ENCODE results near the gene ATP5MC2. TPM values are rescaled to one million over a fixed set of nuclear protein-coding genes. Genes with fewer than 3 reads are reported as not detected.

Gene ATP5MC2
- total RNA-seq, 1 donor from 2014 or later = 596 TPM

DNA sequence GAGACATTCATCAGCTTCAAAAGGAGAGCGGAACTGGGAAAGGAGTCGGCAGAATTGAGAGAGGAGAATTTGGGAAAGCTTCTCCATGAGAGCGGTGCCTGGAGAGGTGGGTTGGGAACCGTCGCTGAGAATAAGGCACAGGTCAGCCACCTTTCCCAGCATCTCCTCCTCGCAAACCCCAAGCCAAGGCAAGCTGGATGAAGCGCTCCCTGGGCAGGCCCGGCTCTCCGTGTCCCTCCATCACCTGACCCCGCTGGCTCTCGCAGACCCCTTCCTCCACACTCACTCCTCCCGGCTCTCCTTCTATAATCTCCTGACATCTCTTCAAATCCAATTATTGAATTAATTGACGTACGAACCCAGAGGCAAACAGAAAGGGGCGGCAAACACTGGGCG, 18.9 kb upstream of the ATP5MC2 start:
- TF ChIP-seq, protein P1, sequence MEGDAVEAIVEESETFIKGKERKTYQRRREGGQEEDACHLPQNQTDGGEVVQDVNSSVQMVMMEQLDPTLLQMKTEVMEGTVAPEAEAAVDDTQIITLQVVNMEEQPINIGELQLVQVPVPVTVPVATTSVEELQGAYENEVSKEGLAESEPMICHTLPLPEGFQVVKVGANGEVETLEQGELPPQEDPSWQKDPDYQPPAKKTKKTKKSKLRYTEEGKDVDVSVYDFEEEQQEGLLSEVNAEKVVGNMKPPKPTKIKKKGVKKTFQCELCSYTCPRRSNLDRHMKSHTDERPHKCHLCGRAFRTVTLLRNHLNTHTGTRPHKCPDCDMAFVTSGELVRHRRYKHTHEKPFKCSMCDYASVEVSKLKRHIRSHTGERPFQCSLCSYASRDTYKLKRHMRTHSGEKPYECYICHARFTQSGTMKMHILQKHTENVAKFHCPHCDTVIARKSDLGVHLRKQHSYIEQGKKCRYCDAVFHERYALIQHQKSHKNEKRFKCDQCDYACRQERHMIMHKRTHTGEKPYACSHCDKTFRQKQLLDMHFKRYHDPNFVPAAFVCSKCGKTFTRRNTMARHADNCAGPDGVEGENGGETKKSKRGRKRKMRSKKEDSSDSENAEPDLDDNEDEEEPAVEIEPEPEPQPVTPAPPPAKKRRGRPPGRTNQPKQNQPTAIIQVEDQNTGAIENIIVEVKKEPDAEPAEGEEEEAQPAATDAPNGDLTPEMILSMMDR (conservative IDR thresholded peaks at IDR 0.05) = no peak
- peaks cover 23% of the 10 kb centered on the region for H3K4me1 Mint-ChIP-seq
- H3K4me3 Mint-ChIP-seq = peak overlapping the region; percentile 74
- no peak overlapping the region for H3K27ac Mint-ChIP-seq (ENCODE audit: unreplicated experiment)
- no peak for DNase-seq (ENCODE audit: low read depth, low spot score)
- peaks cover 77% of the 10 kb centered on the region for H3K27me3 Mint-ChIP-seq (ENCODE audit: low read depth)
- peaks cover 2% of the 10 kb centered on the region for H3K9me3 Mint-ChIP-seq
- H3K36me3 Mint-ChIP-seq (ENCODE audit: low read depth) = no peaks in the 10 kb centered on the region

DNA sequence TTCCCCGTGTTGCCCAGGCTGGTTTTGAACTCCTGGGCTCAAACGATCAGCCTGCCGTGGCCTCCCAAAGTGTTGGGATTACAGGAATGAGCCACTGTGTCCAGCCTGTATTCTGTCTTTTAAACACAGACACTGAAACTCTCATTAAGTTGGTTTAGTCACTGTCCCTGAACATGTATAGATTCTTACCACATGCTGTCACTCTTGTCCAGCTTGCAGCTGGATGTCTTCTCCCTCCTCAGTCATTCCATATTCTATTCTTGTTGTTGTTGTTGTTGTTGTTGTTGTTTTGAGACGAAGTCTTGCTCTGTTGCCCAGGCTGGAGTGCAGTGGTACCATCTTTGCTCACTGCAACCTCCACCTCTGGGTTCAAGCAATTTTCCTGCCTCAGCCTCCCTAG, 12.3 kb upstream of the ATP5MC2 start:
- H3K4me1 Mint-ChIP-seq = no peaks in the 10 kb centered on the region
- H3K4me3 Mint-ChIP-seq = no peak overlapping the region
- H3K36me3 Mint-ChIP-seq (ENCODE audit: low read depth) = no peaks in the 10 kb centered on the region
- H3K27me3 Mint-ChIP-seq (ENCODE audit: low read depth) = peaks cover 27% of the 10 kb centered on the region
- no peak overlapping the region for H3K27ac Mint-ChIP-seq (ENCODE audit: unreplicated experiment)
- TF ChIP-seq, protein P1 (conservative IDR thresholded peaks at IDR 0.05) = no peak
- H3K9me3 Mint-ChIP-seq = no peaks in the 10 kb centered on the region
- DNase-seq (ENCODE audit: low read depth, low spot score) = no peak

GRCh38 chr12:53686436-53686835, 10.6 kb upstream of the ATP5MC2 start:
- Mint-ChIP-seq H3K9me3 (no peaks in the 10 kb centered on the region), H3K27ac (ENCODE audit: unreplicated experiment) (no peak overlapping the region), H3K27me3 (ENCODE audit: low read depth) (peaks cover 20% of the 10 kb centered on the region), H3K4me3 (no peak overlapping the region), H3K36me3 (ENCODE audit: low read depth) (no peaks in the 10 kb centered on the region), H3K4me1 (no peaks in the 10 kb centered on the region)
- no peak for DNase-seq (ENCODE audit: low read depth, low spot score)
- TF ChIP-seq, protein P1 (conservative IDR thresholded peaks at IDR 0.05) = no peak

DNA sequence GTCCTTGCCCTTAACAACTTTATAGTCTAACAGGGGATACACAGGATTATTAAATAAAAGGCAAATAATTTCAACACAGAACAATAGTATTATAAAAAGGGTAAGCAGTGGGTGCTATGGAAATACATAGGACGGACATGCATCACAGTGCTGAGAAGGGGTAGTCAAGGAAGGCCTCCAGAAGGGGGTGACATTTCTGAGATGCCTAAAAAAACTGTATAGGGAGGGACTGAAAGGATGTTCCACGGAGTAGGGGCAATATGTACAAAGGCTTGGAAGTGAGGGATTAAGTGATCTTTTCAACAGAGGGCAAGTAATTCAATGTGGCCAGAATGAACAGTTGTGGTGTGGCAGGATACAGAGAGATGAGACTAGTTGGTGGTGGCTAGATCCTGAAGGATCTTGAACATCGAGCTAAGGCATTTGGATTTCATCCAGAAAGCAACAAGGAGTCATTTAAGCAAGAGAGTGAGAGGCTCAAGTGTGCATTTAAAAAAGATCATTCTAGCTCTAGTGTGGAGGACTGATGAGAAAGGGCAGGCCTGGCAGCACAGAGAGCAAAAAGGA, 8.9 kb upstream of the ATP5MC2 start:
- Mint-ChIP-seq H3K9me3 (no peaks in the 10 kb centered on the region), H3K27ac (ENCODE audit: unreplicated experiment) (no peak overlapping the region), H3K4me3 (no peak overlapping the region), H3K27me3 (ENCODE audit: low read depth) (peaks cover 11% of the 10 kb centered on the region), H3K36me3 (ENCODE audit: low read depth) (no peaks in the 10 kb centered on the region), H3K4me1 (no peaks in the 10 kb centered on the region)
- DNase-seq (ENCODE audit: low read depth, low spot score) = no peak
- TF ChIP-seq, protein P1 (conservative IDR thresholded peaks at IDR 0.05) = no peak

DNA sequence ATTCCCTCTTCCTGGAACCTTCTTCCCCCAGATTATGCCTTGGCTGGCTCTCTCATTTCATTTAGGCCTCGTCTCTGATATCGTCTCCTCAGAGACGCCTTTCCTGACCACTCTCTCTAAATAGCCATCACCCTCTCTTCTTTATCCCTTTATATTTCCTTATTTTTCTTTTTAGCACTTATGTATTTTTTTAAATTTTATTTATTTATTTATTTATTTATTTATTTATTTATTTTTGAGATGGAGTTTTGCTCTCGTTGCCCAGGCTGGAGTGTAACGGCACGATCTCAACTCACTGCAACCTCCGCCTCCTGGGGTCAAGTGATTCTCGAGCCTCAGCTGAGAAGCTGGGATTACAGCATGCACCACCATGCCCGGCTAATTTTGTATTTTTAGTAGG, 8.1 kb upstream of the ATP5MC2 start:
- Mint-ChIP-seq H3K27me3 (ENCODE audit: low read depth) (peaks cover 8% of the 10 kb centered on the region), H3K4me3 (no peak overlapping the region), H3K9me3 (no peaks in the 10 kb centered on the region), H3K4me1 (peaks cover 3% of the 10 kb centered on the region), H3K36me3 (ENCODE audit: low read depth) (no peaks in the 10 kb centered on the region), H3K27ac (ENCODE audit: unreplicated experiment) (no peak overlapping the region)
- no peak for DNase-seq (ENCODE audit: low read depth, low spot score)
- TF ChIP-seq, protein P1 (conservative IDR thresholded peaks at IDR 0.05) = no peak

All from neural crest cell (in vitro differentiated cells).